CD4-positive, CD25-positive, alpha-beta regulatory T cell (primary cell): ENCODE measurements around the gene ZFR. TPM values are rescaled to one million over a fixed set of nuclear protein-coding genes. Genes with fewer than 3 reads are reported as not detected.
A peak's percentile ranks its signal among the peaks of the same experiment; 100 is the strongest.
"Not testable (repeated sequence)": the region's sequence is repeated elsewhere in the genome, so short reads cannot be mapped to it uniquely, and the experiment has no call there.

ENCODE experiments used
- ATAC-seq, 2 donors: fragments of 150-1000 bp; cut with Tn5 transposase; one replicate each; pipeline ENCODE4 v1.10.0; 2021; ENCODE audit warnings: low read depth in 2 of 2, moderate number of reproducible peaks in 2 of 2, moderate library complexity in 1 of 2
- DNase-seq, 3 donors: peaks; one replicate each; pipeline versions ENCODE4 v3.0.0 to v3.0.0-alpha.2; 2012 to 2022; ENCODE audit warnings: mixed read lengths in 1 of 3
- H3K27ac ChIP-seq: one replicate; pipeline ENCODE4 v1.7.0; 2013; ENCODE audit warnings: mild to moderate bottlenecking, low read length; ENCODE audit not compliant: insufficient read depth, poor library complexity, severe bottlenecking
- H3K27me3 ChIP-seq: one replicate; pipeline ENCODE4 v1.7.0; 2013; ENCODE audit warnings: low read length; ENCODE audit not compliant: control insufficient read depth, insufficient read depth
- H3K36me3 ChIP-seq: one replicate; pipeline ENCODE4 v1.7.0; 2013; ENCODE audit warnings: mild to moderate bottlenecking, low read length, moderate library complexity; ENCODE audit not compliant: control insufficient read depth, insufficient read depth
- H3K4me1 ChIP-seq: 2 replicates; pipeline ENCODE4 v1.7.0; 2013; ENCODE audit warnings: mild to moderate bottlenecking, low read length; ENCODE audit not compliant: insufficient read depth, control insufficient read depth, poor library complexity, severe bottlenecking
- H3K4me3 ChIP-seq: one replicate; pipeline ENCODE4 v1.7.0; 2013; ENCODE audit warnings: low read depth, mild to moderate bottlenecking, low read length, moderate library complexity
- H3K9me3 ChIP-seq, 2 experiments: 1 replicate in 1 of 2; 2 replicates in 1 of 2; pipeline ENCODE4 v1.7.0; 2013; ENCODE audit warnings: low read length in 2 of 2, mild to moderate bottlenecking in 1 of 2, moderate library complexity in 1 of 2; ENCODE audit not compliant: control insufficient read depth in 2 of 2
- H3K27ac Mint-ChIP-seq, 3 donors: one replicate each; pipeline ENCODE4 v1.8.0; 2020 to 2022; ENCODE audit warnings: mild to moderate bottlenecking in 3 of 3, mixed read lengths in 3 of 3, moderate library complexity in 2 of 3
- H3K27me3 Mint-ChIP-seq: one replicate; pipeline ENCODE4 v1.8.0; 2022; ENCODE audit warnings: mild to moderate bottlenecking, mixed read lengths
- H3K36me3 Mint-ChIP-seq: one replicate; pipeline ENCODE4 v1.8.0; 2020; ENCODE audit warnings: mixed read lengths
- H3K4me1 Mint-ChIP-seq, 4 donors: one replicate each; pipeline ENCODE4 v1.8.0; 2020 to 2022; ENCODE audit warnings: mixed read lengths in 4 of 4, mild to moderate bottlenecking in 1 of 4
- H3K4me3 Mint-ChIP-seq, 4 donors: one replicate each; pipeline ENCODE4 v1.8.0; 2020 to 2022; ENCODE audit warnings: mild to moderate bottlenecking in 4 of 4, mixed read lengths in 4 of 4, moderate library complexity in 3 of 4
- H3K9me3 Mint-ChIP-seq, 7 donors: one replicate each; pipeline ENCODE4 v1.8.0; 2020 to 2022; ENCODE audit warnings: mixed read lengths in 7 of 7, mild to moderate bottlenecking in 3 of 7, moderate library complexity in 2 of 7
- polyA plus RNA-seq, 4 donors: library from polyadenylated mRNA; unstranded; fragments of 300-500 nt; fragmentation: Illumina TruSeq; gene quantifications; one replicate each; pipeline ENCODE4 v1.2.3, GENCODE V29; 2021
- total RNA-seq: library from RNA; stranded (reverse); gene quantifications from one replicate; pipeline ENCODE4 v1.2.3, GENCODE V29; 2022

The ZFR gene
- total and polyA plus RNA-seq, 5 donors from 2014 or later, result 63.6 to 84.8 (median 74.2) TPM

- Histone ChIP-seq H3K27ac (no peak overlapping the region), H3K4me3 (no peak overlapping the region), H3K4me1 (no peaks in the 10 kb centered on the region), H3K36me3 (no peaks in the 10 kb centered on the region), H3K27me3 (no peaks in the 10 kb centered on the region), H3K9me3 (no peaks in the 10 kb centered on the region)
- Mint-ChIP-seq H3K36me3 (no peaks in the 10 kb centered on the region), H3K9me3 (peaks cover 0 to 1% (median 0%) of the 10 kb centered on the region in 7 donors), H3K4me3 (no peak overlapping the region), H3K27ac (no peak overlapping the region), H3K4me1 (peaks cover 0 to 19% (median 5%) of the 10 kb centered on the region in 4 donors), H3K27me3 (peaks cover 13% of the 10 kb centered on the region)
- DNase-seq (no peak), ATAC-seq (no peak)
Measured at GRCh38 chr5:32461441-32462120, 17.0 kb upstream of the ZFR start.

GRCh38 chr5:32460702-32461101, 16.2 kb upstream of the ZFR start:
- no peak for DNase-seq
- no peaks in the 10 kb centered on the region for H3K9me3 ChIP-seq
- H3K36me3 ChIP-seq, result no peaks in the 10 kb centered on the region
- no peak for ATAC-seq
- Mint-ChIP-seq H3K27me3 (peaks cover 13% of the 10 kb centered on the region), H3K36me3 (no peaks in the 10 kb centered on the region), H3K4me3 (no peak overlapping the region), H3K4me1 (peaks cover 0 to 19% (median 5%) of the 10 kb centered on the region in 4 donors), H3K27ac (no peak overlapping the region), H3K9me3 (peaks cover 0 to 1% (median 0%) of the 10 kb centered on the region in 7 donors)
- H3K27me3 ChIP-seq, result no peaks in the 10 kb centered on the region
- no peaks in the 10 kb centered on the region for H3K4me1 ChIP-seq
- no peak overlapping the region for H3K4me3 ChIP-seq
- H3K27ac ChIP-seq, result no peak overlapping the region

GRCh38 chr5:32458880-32459495, 14.4 kb upstream of the ZFR start:
- Mint-ChIP-seq H3K9me3 (peaks cover 0 to 1% (median 0%) of the 10 kb centered on the region in 7 donors), H3K27me3 (peaks cover 9% of the 10 kb centered on the region), H3K4me1 (peaks cover 0 to 11% (median 5%) of the 10 kb centered on the region in 4 donors), H3K27ac (no peak overlapping the region), H3K4me3 (no peak overlapping the region), H3K36me3 (no peaks in the 10 kb centered on the region)
- Histone ChIP-seq H3K4me1 (no peaks in the 10 kb centered on the region), H3K27me3 (no peaks in the 10 kb centered on the region), H3K4me3 (no peak overlapping the region), H3K36me3 (no peaks in the 10 kb centered on the region), H3K9me3 (no peaks in the 10 kb centered on the region), H3K27ac (no peak overlapping the region)
- ATAC-seq (no peak), DNase-seq (no peak)

- no peaks in the 10 kb centered on the region for H3K4me1 ChIP-seq
- Mint-ChIP-seq H3K36me3 (no peaks in the 10 kb centered on the region), H3K4me3 (no peak overlapping the region), H3K27me3 (peaks cover 6% of the 10 kb centered on the region), H3K9me3 (no peaks in the 10 kb centered on the region), H3K4me1 (no peaks in the 10 kb centered on the region), H3K27ac (peak overlapping the region in 1 of 3 donors; percentile 22)
- ATAC-seq, result no peak
- no peaks in the 10 kb centered on the region for H3K9me3 ChIP-seq
- H3K27ac ChIP-seq, result no peak overlapping the region
- no peak for DNase-seq
- no peaks in the 10 kb centered on the region for H3K36me3 ChIP-seq
- H3K27me3 ChIP-seq, result no peaks in the 10 kb centered on the region
- no peak overlapping the region for H3K4me3 ChIP-seq
Measured at GRCh38 chr5:32455311-32455710, 10.8 kb upstream of the ZFR start.

- no peaks in the 10 kb centered on the region for H3K4me1 Mint-ChIP-seq
- H3K36me3 Mint-ChIP-seq, result no peaks in the 10 kb centered on the region
- H3K4me3 Mint-ChIP-seq, result no peak overlapping the region
- no peak overlapping the region for H3K27ac Mint-ChIP-seq
- H3K27me3 Mint-ChIP-seq, result peaks cover 6% of the 10 kb centered on the region
- no peaks in the 10 kb centered on the region for H3K27me3 ChIP-seq
- no peaks in the 10 kb centered on the region for H3K9me3 ChIP-seq
- no peak overlapping the region for H3K27ac ChIP-seq
- no peaks in the 10 kb centered on the region for H3K36me3 ChIP-seq
- DNase-seq, result no peak
- no peaks in the 10 kb centered on the region for H3K9me3 Mint-ChIP-seq
- no peaks in the 10 kb centered on the region for H3K4me1 ChIP-seq
- ATAC-seq, result no peak
- no peak overlapping the region for H3K4me3 ChIP-seq
Measured at GRCh38 chr5:32454821-32455220, 10.3 kb upstream of the ZFR start.

GRCh38 chr5:32453916-32454315, 9.4 kb upstream of the ZFR start:
- no peak for ATAC-seq
- Mint-ChIP-seq H3K9me3 (no peaks in the 10 kb centered on the region), H3K27ac (no peak overlapping the region), H3K4me1 (no peaks in the 10 kb centered on the region), H3K36me3 (no peaks in the 10 kb centered on the region), H3K27me3 (peaks cover 6% of the 10 kb centered on the region), H3K4me3 (no peak overlapping the region)
- no peak overlapping the region for H3K27ac ChIP-seq
- H3K4me3 ChIP-seq, result no peak overlapping the region
- H3K4me1 ChIP-seq, result no peaks in the 10 kb centered on the region
- no peaks in the 10 kb centered on the region for H3K27me3 ChIP-seq
- no peaks in the 10 kb centered on the region for H3K36me3 ChIP-seq
- DNase-seq, result no peak
- no peaks in the 10 kb centered on the region for H3K9me3 ChIP-seq

GRCh38 chr5:32452316-32452715, 7.8 kb upstream of the ZFR start:
- not testable (repeated sequence) for H3K9me3 ChIP-seq

GRCh38 chr5:32450952-32451351, 6.4 kb upstream of the ZFR start:
- Mint-ChIP-seq H3K4me1 (peaks cover 0 to 3% (median 0%) of the 10 kb centered on the region in 4 donors), H3K9me3 (no peaks in the 10 kb centered on the region), H3K27me3 (peaks cover 6% of the 10 kb centered on the region), H3K27ac (no peak overlapping the region), H3K4me3 (no peak overlapping the region), H3K36me3 (no peaks in the 10 kb centered on the region)
- no peak overlapping the region for H3K4me3 ChIP-seq
- ATAC-seq (no peak), DNase-seq (no peak)
- H3K36me3 ChIP-seq, result no peaks in the 10 kb centered on the region
- no peaks in the 10 kb centered on the region for H3K4me1 ChIP-seq
- H3K27ac ChIP-seq, result no peak overlapping the region
- no peaks in the 10 kb centered on the region for H3K9me3 ChIP-seq
- no peaks in the 10 kb centered on the region for H3K27me3 ChIP-seq

More at GRCh38 chr5:32452316-32452715, 7.8 kb upstream of the ZFR start:
- not testable (repeated sequence) for H3K4me1 ChIP-seq, ATAC-seq, H3K27me3 ChIP-seq, H3K4me1 Mint-ChIP-seq, H3K27ac ChIP-seq, DNase-seq, H3K27me3 Mint-ChIP-seq, H3K4me3 Mint-ChIP-seq, H3K36me3 ChIP-seq, H3K4me3 ChIP-seq, H3K36me3 Mint-ChIP-seq, H3K9me3 Mint-ChIP-seq, H3K27ac Mint-ChIP-seq
